LNCAP (cell line): Measurements from ENCODE around the gene MYO18B.

ENCODE experiments used
- CTCF ChIP-seq: fragments of 450-650 bp; IDR thresholded peaks from 2 replicates; pipeline ENCODE4 v1.5.1; 2017; ENCODE audit warnings: mild to moderate bottlenecking

The MYO18B gene

GRCh38 chr22:26017932-26018331 lies 275.9 kb downstream of the MYO18B start:
- TF ChIP-seq CTCF, result no peak

- no peak for TF ChIP-seq CTCF
Observed at GRCh38 chr22:26019596-26019995, 277.6 kb downstream of the MYO18B start.

GRCh38 chr22:26021516-26021915 lies 279.5 kb downstream of the MYO18B start:
- TF ChIP-seq CTCF, result no peak

- TF ChIP-seq CTCF, result no peak
Observed at GRCh38 chr22:26023104-26023775, 281.3 kb downstream of the MYO18B start.

GRCh38 chr22:26025626-26026025 lies 283.6 kb downstream of the MYO18B start:
- no peak for TF ChIP-seq CTCF

GRCh38 chr22:26027341-26027740 lies 285.4 kb downstream of the MYO18B start:
- no peak for TF ChIP-seq CTCF

GRCh38 chr22:26031641-26032040 lies 289.7 kb downstream of the MYO18B start:
- TF ChIP-seq CTCF, result no peak

GRCh38 chr22:26033071-26033470 lies 291.1 kb downstream of the MYO18B start:
- no peak for TF ChIP-seq CTCF
